ENCODE results near the gene OLFML2B. TPM values are rescaled to one million over a fixed set of nuclear protein-coding genes. Genes with fewer than 3 reads are reported as not detected.

The OLFML2B gene
- total RNA-seq, 1 experiment from 2014 or later, result 1.4 TPM

DNA sequence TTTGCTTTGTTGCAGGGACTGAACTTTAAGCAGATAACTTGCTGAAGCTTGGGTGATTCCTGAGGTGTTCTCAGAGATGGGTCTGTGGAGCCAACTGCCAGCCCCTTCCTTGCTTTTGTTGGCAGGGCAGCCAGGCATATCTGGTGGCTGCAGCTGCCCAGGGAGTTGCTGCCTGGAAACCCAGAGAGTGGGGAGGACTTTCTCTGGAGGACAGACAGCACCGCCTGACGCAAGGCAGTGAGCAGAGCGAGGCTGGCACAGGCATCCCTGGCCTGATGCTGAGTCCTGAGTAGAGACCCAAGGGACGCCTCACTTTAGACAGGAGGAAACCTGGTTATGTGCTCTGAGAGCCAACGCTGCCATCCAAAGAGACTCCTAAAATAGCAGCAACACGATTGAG lies 9.8 kb upstream of the OLFML2B start:
- H3K56ac ChIP-seq (ENCODE audit: insufficient read length, low read depth, low read length), result no peak overlapping the region

More for the DNA sequence above, 9.8 kb upstream of the OLFML2B start:
- Histone ChIP-seq H3K27ac (ENCODE audit: insufficient read length, low read depth, low read length) (no peak overlapping the region), H2AFZ (ENCODE audit: low read length) (no peak overlapping the region), H3K79me1 (ENCODE audit: insufficient read depth, low read depth, low read length, poor library complexity, severe bottlenecking) (no peaks in the 10 kb centered on the region), H4K8ac (replicated peaks; ENCODE audit: insufficient read length, low read depth, low read length) (no peak overlapping the region), H4K5ac (ENCODE audit: insufficient read length, low read depth, low read length) (no peak overlapping the region), H4K91ac (ENCODE audit: insufficient read length, low read depth, low read length) (no peak overlapping the region), H3T11ph (ENCODE audit: low read length) (no peak overlapping the region), H3K23me2 (ENCODE audit: insufficient read length, low read depth, low read length, poor library complexity, severe bottlenecking) (no peaks in the 10 kb centered on the region), H4K20me1 (ENCODE audit: control insufficient read depth, insufficient read depth, insufficient read length) (no peaks in the 10 kb centered on the region), H2BK5ac (ENCODE audit: insufficient read length, low read length) (no peak overlapping the region), H3K9me3 (ENCODE audit: control insufficient read depth, low read depth, low read length) (no peaks in the 10 kb centered on the region), H3K4me2 (ENCODE audit: insufficient read depth, insufficient read length, low read length) (no peak overlapping the region), H3K27me3 (ENCODE audit: insufficient read depth, low read length) (no peaks in the 10 kb centered on the region), H2BK12ac (ENCODE audit: insufficient read length, low read depth, low read length) (no peak overlapping the region), H2BK120ac (ENCODE audit: low read depth, low read length, poor library complexity, severe bottlenecking) (no peak overlapping the region), H3K18ac (ENCODE audit: insufficient read length, low read depth, low read length) (no peak overlapping the region), H2AK5ac (ENCODE audit: insufficient read length, low read length) (no peak overlapping the region), H3K14ac (ENCODE audit: insufficient read depth, low read length) (no peak overlapping the region), H2BK20ac (ENCODE audit: low read depth, low read length, poor library complexity, severe bottlenecking) (no peak overlapping the region), H3K4ac (ENCODE audit: low read depth, low read length) (no peak overlapping the region), H3K9ac (ENCODE audit: extremely low read depth, insufficient read length, low read length) (no peak overlapping the region), H3K79me2 (ENCODE audit: insufficient read depth, low read length) (no peaks in the 10 kb centered on the region), H2BK15ac (ENCODE audit: low read depth, low read length) (no peak overlapping the region), H3K23ac (ENCODE audit: insufficient read length, low read depth, low read length) (no peak overlapping the region), H3K4me1 (ENCODE audit: insufficient read depth, low read length) (no peaks in the 10 kb centered on the region)
- H3K36me3 Mint-ChIP-seq (ENCODE audit: insufficient read depth in 1 of 3, low read depth in 3 of 3), result no peaks in the 10 kb centered on the region
- WGBS (ENCODE audit: extremely low coverage, insufficient read length, low lambda C conversion rate), result no CpG with 5 or more reads among the region's 6 CpGs
- TF ChIP-seq, protein P1, sequence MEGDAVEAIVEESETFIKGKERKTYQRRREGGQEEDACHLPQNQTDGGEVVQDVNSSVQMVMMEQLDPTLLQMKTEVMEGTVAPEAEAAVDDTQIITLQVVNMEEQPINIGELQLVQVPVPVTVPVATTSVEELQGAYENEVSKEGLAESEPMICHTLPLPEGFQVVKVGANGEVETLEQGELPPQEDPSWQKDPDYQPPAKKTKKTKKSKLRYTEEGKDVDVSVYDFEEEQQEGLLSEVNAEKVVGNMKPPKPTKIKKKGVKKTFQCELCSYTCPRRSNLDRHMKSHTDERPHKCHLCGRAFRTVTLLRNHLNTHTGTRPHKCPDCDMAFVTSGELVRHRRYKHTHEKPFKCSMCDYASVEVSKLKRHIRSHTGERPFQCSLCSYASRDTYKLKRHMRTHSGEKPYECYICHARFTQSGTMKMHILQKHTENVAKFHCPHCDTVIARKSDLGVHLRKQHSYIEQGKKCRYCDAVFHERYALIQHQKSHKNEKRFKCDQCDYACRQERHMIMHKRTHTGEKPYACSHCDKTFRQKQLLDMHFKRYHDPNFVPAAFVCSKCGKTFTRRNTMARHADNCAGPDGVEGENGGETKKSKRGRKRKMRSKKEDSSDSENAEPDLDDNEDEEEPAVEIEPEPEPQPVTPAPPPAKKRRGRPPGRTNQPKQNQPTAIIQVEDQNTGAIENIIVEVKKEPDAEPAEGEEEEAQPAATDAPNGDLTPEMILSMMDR (conservative IDR thresholded peaks at IDR 0.05), result no peak
- H3K27ac Mint-ChIP-seq, result no peak overlapping the region
- no peaks in the 10 kb centered on the region for H3K9me3 Mint-ChIP-seq
- H3K4me1 Mint-ChIP-seq, result peaks cover 3 to 4% of the 10 kb centered on the region in 2 experiments; a peak in 3 of 4 replicates
- no peak for DNase-seq
- peaks cover 18% of the 10 kb centered on the region for H3K27me3 Mint-ChIP-seq (ENCODE audit: low read depth)
- H3K4me3 Mint-ChIP-seq, result no peak overlapping the region

All from H9 (cell line).